GM21825 (cell line): ENCODE data around the gene NEDD9.

Experiments
- ATAC-seq: cut with Tn5 transposase; IDR thresholded peaks from one replicate; pipeline ENCODE4 v1.9.1; 2021; ENCODE audit warnings: mild to moderate bottlenecking, moderate library complexity; ENCODE audit not compliant: unreplicated experiment

Gene NEDD9, protein sequence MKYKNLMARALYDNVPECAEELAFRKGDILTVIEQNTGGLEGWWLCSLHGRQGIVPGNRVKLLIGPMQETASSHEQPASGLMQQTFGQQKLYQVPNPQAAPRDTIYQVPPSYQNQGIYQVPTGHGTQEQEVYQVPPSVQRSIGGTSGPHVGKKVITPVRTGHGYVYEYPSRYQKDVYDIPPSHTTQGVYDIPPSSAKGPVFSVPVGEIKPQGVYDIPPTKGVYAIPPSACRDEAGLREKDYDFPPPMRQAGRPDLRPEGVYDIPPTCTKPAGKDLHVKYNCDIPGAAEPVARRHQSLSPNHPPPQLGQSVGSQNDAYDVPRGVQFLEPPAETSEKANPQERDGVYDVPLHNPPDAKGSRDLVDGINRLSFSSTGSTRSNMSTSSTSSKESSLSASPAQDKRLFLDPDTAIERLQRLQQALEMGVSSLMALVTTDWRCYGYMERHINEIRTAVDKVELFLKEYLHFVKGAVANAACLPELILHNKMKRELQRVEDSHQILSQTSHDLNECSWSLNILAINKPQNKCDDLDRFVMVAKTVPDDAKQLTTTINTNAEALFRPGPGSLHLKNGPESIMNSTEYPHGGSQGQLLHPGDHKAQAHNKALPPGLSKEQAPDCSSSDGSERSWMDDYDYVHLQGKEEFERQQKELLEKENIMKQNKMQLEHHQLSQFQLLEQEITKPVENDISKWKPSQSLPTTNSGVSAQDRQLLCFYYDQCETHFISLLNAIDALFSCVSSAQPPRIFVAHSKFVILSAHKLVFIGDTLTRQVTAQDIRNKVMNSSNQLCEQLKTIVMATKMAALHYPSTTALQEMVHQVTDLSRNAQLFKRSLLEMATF

DNA sequence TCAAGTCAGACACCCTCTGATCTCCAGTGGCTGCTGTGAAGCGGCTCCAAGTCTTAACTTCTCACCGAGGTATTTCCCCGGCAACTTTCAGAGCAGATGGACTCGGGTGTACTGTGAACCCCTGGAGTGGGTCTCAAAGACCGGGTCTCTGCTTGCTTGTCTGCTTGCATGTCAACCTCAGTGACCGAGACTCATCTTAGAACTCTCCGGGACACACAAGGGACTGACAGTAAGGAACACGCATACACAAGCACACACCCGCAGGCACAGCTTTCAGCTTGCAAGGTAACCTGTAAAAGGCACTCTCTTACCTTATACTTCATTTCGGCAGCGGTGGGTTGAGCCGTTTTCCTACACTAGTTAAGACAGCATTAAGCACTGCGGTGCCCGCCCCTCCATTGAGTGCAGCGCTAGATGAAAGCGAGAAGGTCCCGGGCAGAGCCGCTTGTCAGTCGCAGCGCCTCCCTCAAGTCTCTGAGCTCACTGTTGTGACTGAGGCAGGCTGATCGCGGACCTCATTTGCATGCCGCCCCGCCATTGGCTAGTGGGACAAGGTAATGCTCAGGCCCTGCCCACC, at the start of gene NEDD9:
TSS of gene NEDD9 (minus strand) at position 476 of the 577 bp plus-strand sequence. CDS start at position 323, 153 bp downstream.
- peak; percentile 97 for ATAC-seq

DNA sequence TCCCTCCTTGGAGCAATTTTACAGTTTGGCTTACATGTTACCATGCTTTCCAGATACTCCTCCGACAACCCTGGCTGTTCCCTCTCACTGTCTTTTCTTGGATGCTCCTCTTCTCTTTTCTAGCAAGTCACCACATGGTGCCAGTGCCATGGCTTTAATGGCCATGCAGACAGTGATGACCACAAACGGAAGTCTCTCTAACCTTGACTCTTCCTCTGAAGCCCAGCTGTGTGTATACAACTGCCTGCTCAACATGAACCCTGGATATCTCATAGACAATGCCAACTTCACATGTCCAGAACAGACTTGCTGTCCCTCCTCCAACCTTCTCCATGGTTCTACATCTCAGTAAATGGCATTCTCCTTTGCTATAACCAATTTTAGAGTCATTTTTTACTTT, 49.8 kb upstream of the NEDD9 start:
- no peak for ATAC-seq

DNA sequence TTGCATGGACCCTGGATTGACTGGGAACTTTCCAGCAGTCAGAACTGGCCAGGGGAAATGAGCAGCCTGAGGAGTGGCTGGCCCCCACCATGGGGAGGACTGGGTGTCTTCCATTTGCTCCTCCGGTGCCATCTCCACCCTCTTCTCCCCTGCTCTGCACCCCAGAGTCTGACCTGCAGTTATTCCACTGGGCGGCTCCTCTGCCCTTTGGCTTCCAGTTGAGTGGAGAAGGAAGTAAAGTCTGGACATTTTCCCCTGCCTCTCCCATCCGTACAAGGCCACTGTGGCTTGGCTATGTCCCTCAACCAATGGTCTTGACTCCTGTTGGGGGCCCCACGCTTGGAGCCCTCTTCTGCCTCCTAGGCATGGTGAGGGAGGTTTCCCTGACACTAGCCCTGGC, 47.9 kb upstream of the NEDD9 start:
- no peak for ATAC-seq

GRCh38 chr6:11279284-11279689, 46.8 kb upstream of the NEDD9 start:
- ATAC-seq = no peak

DNA sequence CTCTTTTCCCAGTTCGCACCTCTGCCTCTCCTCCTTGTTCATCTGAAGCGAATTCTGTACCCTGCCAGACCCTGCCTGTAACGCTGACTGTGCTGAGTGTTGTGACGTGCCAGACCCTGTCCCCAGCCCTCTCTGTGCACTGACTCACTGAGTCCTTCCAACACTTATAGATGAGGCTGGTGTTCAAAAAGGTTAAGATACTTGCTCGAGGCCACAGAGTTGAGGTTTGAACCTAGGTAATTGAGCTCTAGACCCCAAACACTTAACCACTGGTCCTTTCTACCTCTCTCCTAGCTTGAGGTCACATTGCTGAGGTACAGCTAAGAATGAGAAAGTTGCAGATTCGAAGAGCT, 45.7 kb upstream of the NEDD9 start:
- no peak for ATAC-seq

DNA sequence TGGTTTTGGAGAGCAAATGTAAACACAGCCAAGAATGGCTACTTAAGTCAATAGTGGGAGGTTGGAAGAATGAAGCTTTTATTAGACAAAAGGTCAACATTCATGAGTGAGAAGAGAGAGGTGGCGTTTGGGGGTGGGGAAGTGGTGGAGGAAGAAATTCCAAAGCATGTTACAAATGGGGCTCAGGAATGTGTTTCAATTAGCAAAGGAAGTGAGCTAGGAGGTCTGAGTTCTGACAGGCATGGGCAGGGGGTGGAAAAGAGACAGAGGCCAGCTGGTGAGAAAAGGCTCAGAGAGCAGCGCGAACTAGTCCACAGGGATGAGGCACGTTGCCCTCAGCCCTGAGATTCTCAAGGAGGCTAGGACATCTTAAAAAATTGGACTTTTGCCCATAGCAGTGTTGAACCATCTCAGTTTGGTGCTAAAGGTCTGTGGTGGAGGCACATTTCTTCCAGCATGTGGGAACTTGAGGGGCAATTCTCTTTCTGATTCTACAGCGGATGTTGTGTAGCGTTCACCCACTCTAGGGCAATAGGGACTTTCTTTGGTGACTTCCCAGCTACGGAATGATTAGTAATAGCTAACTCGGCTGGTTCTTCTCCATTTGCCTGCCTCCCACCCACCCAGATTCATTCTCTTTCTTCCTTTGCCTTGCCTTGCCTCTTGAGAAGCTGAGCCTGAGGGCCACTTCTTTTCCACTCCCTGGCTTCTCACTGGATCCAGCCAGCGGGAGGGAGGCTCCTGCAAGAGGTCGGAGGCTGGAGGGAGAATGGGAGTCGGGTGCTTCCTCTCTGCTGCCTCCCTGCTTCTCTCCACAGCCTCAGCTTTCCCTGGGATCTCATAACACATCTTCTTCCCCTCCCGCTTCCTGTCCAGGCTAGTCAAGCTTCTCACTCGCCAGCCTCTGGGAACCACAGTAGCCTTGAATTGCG, 45.1 kb upstream of the NEDD9 start:
- ATAC-seq = peak; percentile 44

DNA sequence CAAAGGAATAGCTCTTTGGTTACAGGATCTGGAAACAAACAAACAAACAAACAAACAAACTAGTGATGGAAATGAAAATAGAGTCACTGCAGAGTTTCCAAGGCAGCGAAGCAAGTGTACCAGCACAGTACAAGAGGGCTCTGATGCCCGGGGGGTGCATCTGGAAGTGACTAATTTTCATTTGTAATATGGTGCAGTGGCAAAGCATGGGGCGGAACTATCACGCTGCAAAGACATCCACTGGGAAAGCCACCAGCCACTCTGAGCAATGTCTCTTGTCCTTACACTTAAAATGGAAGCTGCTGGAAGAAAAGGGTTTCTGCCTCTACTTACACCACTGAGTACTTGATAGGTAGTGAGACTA, 44.4 kb upstream of the NEDD9 start:
- ATAC-seq = no peak

GRCh38 chr6:11276228-11276627, 43.8 kb upstream of the NEDD9 start:
- ATAC-seq = no peak

DNA sequence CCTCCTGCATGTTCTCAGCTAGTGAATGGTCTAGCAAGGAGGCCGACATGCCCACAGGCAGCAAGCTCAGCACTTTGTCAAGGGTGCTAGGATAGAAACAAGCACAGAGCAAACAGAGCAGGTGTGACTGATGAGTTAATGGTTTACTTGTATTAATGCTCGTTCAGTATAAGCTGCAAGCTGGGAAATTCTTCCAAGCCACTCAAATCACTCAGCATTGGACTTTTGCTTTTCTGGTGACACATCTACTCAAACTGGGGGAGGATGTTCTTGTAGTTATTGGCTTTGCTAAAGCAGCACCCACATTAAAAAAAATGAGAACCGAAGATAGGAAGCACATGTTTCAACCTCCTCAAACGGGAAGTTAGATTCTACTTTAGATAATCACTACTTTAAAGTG, 43.1 kb upstream of the NEDD9 start:
- peak; percentile 78 for ATAC-seq

- no peak for ATAC-seq
Observed at GRCh38 chr6:11273406-11274065, 41.1 kb upstream of the NEDD9 start.

DNA sequence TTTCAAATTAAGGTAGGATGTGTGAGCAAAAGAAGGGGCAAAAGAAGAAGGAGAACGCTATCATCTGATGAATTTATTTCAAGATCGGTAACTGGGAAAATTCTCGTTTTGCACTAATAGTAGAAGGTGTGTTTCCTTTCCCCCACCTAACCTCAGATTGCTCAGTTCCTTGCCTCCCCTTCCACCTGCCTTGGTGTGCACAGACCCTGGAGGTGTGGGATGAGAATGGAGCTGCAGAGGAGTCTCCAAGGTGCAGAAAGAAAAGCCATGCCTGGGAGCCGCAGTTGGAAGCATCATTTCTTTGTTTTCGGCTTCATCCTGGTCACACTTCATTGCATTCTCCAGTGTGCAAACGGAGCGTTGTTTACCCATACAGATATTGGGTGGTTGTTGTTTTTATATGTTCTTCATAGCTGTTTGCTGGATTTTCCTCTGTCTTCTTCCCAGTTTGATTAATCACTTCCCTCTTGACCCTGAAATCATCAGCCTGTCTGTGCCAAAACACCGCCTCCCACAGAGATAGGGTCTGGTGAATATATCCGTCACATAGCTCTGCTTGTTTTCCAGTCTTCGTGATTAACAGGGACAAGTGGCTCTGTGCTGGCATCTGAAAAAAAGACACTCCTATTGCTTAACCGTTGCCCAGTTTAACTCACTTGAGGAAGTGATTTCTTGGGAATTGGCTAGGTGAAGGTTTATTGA, 40.2 kb upstream of the NEDD9 start:
- no peak for ATAC-seq

DNA sequence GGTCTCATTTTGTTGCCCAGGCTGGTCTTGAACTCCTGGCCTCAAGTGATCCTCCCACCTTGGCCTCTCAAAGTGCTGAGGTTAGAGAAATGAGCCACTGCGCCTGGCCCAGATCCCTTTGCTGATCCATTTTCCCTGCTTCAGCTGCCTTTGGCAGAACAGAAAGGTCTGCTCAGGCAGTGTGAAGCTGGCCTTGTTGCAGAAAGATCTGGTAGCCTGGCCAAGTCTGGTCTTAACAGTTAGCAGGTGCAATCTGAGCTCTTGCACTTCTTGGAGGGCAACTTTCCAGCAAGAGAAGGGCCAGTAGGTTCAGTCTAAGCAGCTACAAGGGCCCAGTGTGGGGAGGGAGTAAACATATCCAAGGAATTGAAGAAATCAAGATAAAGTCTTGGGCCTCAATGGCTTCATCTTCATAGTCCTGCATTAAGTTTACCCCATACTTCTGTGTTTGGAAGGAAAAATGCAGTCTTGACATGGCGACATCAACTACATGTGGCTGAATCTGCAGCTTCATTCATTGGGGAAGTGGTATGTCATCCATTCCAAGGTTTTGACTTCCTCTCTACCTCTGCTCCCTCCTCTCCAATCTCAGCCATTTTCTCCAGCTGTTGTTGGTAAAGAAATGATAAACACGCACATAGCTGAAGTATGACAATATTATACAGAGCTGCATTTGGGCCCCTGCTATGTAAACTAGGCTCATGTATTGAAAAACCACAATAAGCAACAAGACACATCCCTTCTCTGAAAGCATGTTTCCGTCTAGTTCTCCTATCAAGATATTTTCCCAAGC, 39.0 kb upstream of the NEDD9 start:
- no peak for ATAC-seq

DNA sequence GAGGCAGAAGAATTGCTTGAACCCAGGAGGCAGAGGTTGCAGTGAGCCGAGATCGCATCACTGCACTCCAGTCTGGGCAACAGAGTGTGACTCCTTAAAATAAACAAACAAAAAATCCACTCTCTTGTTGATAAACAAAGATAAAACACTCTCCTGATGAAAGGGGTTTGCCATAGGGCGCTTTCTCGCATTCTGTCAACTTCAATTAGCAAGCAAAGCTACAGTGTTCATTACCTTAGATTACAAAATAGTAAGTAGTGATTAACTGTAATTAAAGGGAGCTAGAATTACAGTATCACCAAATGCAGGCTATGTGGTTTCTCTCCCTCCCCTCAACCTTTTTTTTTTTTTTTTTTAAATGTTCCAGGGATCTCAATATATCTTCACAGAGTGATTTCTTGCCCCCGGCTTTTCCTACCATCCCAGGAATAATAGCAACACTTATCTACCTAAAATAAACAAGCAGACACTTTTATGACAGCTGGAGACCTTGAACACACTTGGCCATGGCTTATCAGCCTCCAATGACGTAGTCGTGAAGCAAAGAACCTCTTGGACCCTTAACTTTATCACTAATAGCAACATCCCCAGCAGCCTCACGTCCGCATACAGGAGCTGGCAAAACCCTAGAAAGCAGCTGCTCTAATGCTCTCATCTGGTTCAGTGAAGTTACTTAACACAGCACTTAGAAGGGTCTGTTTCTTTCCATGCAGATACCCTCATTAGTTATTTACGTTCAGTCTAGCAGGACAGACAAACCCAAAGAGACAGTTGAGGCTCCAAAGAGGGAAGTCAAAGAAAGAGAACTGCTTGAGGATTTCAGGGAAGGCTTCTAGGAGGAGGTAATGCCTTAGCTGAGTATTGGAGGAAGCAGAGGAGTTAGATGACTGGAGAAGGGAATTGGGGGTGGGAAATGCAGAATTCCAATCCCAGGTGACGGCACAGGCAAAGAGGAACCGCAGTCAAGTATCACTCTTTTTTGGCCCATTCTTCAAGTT, 37.9 kb upstream of the NEDD9 start:
- no peak for ATAC-seq

DNA sequence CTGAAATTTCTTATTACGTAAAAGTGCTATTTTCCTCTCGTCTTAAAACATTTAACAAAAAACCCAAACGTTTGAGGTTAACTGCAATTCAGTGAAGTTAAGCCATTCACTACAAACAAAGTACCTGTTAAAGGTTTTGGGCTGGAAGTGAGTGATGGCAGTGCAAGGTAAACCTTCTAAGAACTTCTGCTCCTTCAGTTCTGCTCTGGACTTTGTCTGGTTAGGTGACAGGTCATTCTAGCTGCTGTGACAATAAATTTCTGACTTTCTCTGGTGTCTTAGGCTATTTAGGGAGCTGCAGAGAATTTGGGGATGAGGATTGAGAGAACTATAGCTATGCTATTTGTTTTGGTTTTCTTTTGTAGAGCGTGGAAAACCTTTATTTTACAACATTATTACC, 36.5 kb upstream of the NEDD9 start:
- no peak for ATAC-seq

GRCh38 chr6:11266926-11267325, 34.5 kb upstream of the NEDD9 start:
- ATAC-seq = no peak

DNA sequence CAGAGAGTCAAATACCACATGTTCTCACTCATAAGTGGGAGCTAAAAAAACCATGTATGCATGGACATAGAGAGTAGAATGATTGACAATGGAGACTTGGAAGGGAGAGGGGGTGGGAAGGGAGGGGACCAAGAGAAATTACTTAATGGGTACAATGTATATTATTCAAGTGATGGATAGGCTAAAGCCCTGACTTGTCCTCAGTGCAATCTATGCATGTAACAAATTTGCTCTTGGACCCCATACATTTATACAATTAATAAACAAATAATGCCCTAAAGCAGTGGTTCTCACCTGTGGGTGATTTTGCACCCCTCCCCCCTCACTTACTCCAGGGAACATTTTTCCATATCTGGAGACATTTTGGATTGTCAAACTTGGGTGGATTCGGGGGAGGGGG, 33.5 kb upstream of the NEDD9 start:
- ATAC-seq = no peak

DNA sequence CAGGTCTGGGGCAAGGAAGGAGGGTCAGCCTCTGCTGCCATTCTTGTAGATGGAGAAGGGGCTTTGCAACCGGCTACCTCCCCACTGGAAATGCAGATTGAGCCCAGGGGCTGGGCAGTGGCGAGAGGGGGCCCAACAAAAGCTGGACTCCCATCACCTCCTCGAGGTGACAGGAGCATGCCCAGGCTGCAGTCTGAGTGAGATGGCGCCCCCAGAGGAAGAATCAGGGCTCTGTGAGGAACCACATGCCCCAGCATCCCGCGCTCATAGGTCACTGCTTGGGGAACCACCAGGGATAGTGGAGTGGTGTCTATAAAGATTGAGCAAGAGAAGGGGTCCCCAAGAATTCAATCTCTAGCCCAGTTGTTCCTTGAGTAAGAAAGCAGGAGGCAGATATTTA, 31.6 kb upstream of the NEDD9 start:
- ATAC-seq = no peak

DNA sequence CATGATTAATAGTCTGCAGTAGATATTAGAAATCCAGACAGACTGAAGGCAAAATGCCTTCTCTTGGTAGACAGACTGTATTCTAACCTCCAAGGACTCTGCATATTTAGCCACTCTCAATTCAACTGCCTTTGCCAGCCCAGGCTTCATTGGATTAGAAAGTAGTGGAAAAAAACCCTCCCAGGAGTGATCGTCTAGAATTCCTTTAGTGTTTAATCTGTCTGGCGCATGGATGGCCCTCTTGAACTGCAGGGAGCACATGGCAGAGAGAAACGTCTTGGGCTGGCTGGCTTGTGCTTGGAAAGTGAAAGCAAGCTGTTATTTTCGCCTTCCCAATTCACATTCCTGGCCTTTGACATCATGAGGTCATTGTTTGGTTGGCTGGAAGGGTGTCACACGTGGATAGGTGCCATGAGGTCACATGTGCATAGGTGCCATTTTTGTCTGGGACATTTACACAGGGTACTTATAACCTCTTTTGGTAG, 30.9 kb upstream of the NEDD9 start:
- ATAC-seq = no peak
